CD4-positive, alpha-beta T cell treated with Interleukin-6 for 4 hours (primary cell): Measurements from ENCODE around the gene TMEM248.
"Not testable (repeated sequence)": the region's sequence is repeated elsewhere in the genome, so short reads cannot be mapped to it uniquely, and the experiment has no call there.

Experiments used
- DNase-seq: peaks from one replicate; pipeline ENCODE4 v3.0.0-alpha.2; 2020; ENCODE audit warnings: mixed read lengths

The TMEM248 gene

GRCh38 chr7:66920769-66921395 is at the start of gene TMEM248:
TSS of gene TMEM248 (plus strand) at chr7:66921225. CDS start at chr7:66941866, 20,641 bp downstream.
- peak; percentile 94 for DNase-seq

- DNase-seq, result no peak
Observed at GRCh38 chr7:66873476-66873875, 47.5 kb upstream of the TMEM248 start.

- no peak for DNase-seq
Observed at GRCh38 chr7:66877577-66878300, 43.3 kb upstream of the TMEM248 start.

GRCh38 chr7:66878301-66878685 is 42.7 kb upstream of the TMEM248 start:
- not testable (repeated sequence) for DNase-seq

- DNase-seq, result no peak
Observed at GRCh38 chr7:66880053-66880452, 41.0 kb upstream of the TMEM248 start.

GRCh38 chr7:66880577-66880976 is 40.4 kb upstream of the TMEM248 start:
- DNase-seq, result not testable (repeated sequence)

GRCh38 chr7:66883716-66884115 is 37.3 kb upstream of the TMEM248 start:
- no peak for DNase-seq

- DNase-seq, result not testable (repeated sequence)
Observed at GRCh38 chr7:66884556-66884955, 36.5 kb upstream of the TMEM248 start.

- DNase-seq, result no peak
Observed at GRCh38 chr7:66886152-66886551, 34.9 kb upstream of the TMEM248 start.

- not testable (repeated sequence) for DNase-seq
Observed at GRCh38 chr7:66888223-66888622, 32.8 kb upstream of the TMEM248 start.

GRCh38 chr7:66894463-66895080 is 26.5 kb upstream of the TMEM248 start:
- no peak for DNase-seq

- DNase-seq, result no peak
Observed at GRCh38 chr7:66896441-66896840, 24.6 kb upstream of the TMEM248 start.

GRCh38 chr7:66899552-66900280 is 21.3 kb upstream of the TMEM248 start:
- no peak for DNase-seq

GRCh38 chr7:66901941-66902843 is 18.8 kb upstream of the TMEM248 start:
- DNase-seq, result no peak

- no peak for DNase-seq
Observed at GRCh38 chr7:66902844-66903180, 18.2 kb upstream of the TMEM248 start.

GRCh38 chr7:66903360-66904062 is 17.5 kb upstream of the TMEM248 start:
- DNase-seq, result no peak

- DNase-seq, result no peak
Observed at GRCh38 chr7:66904063-66904593, 16.9 kb upstream of the TMEM248 start.

- no peak for DNase-seq
Observed at GRCh38 chr7:66905278-66905677, 15.7 kb upstream of the TMEM248 start.

- DNase-seq, result no peak
Observed at GRCh38 chr7:66905689-66906088, 15.3 kb upstream of the TMEM248 start.

GRCh38 chr7:66907731-66908130 is 13.3 kb upstream of the TMEM248 start:
- DNase-seq, result no peak

- DNase-seq, result not testable (repeated sequence)
Observed at GRCh38 chr7:66908598-66908997, 12.4 kb upstream of the TMEM248 start.
